Measurements from ENCODE around the gene PTPRM. TPM values are rescaled to one million over a fixed set of nuclear protein-coding genes. Genes with fewer than 3 reads are reported as not detected.

The PTPRM gene
- total RNA-seq, 1 donor from 2014 or later = 4.5 TPM

- Mint-ChIP-seq H3K27me3 (ENCODE audit: low read depth) (no peaks in the 10 kb centered on the region), H3K27ac (no peak overlapping the region), H3K4me3 (ENCODE audit: low read depth) (no peak overlapping the region), H3K36me3 (ENCODE audit: low read depth) (no peaks in the 10 kb centered on the region), H3K9me3 (peaks cover 17% of the 10 kb centered on the region), H3K4me1 (ENCODE audit: low read depth) (no peaks in the 10 kb centered on the region)
- no peak for DNase-seq (ENCODE audit: low spot score)
- intact Hi-C loops (cut with micrococcal nuclease) = no loop called here
These were observed 277.3 kb downstream of the PTPRM start for GRCh38 chr18:7844418-7844817.

- Mint-ChIP-seq H3K4me1 (ENCODE audit: low read depth) (no peaks in the 10 kb centered on the region), H3K4me3 (ENCODE audit: low read depth) (no peak overlapping the region), H3K9me3 (peaks cover 20% of the 10 kb centered on the region), H3K27ac (no peak overlapping the region), H3K27me3 (ENCODE audit: low read depth) (no peaks in the 10 kb centered on the region), H3K36me3 (ENCODE audit: low read depth) (no peaks in the 10 kb centered on the region)
- no peak for DNase-seq (ENCODE audit: low spot score)
- intact Hi-C loops (cut with micrococcal nuclease) = no loop called here
These were observed 279.2 kb downstream of the PTPRM start for GRCh38 chr18:7846335-7846734.

- H3K36me3 Mint-ChIP-seq (ENCODE audit: low read depth) = no peaks in the 10 kb centered on the region
- no peak overlapping the region for H3K4me3 Mint-ChIP-seq (ENCODE audit: low read depth)
- intact Hi-C loops (cut with micrococcal nuclease) = no loop called here
These were observed 280.4 kb downstream of the PTPRM start for GRCh38 chr18:7847357-7848053.

GRCh38 chr18:7848054-7848412 lies 280.9 kb downstream of the PTPRM start:
- DNase-seq (ENCODE audit: low spot score) = no peak
- Mint-ChIP-seq H3K4me1 (ENCODE audit: low read depth) (no peaks in the 10 kb centered on the region), H3K27me3 (ENCODE audit: low read depth) (no peaks in the 10 kb centered on the region), H3K27ac (no peak overlapping the region), H3K36me3 (ENCODE audit: low read depth) (no peaks in the 10 kb centered on the region), H3K4me3 (ENCODE audit: low read depth) (no peak overlapping the region), H3K9me3 (peaks cover 20% of the 10 kb centered on the region)
- intact Hi-C loops (cut with micrococcal nuclease) = no loop called here

More at GRCh38 chr18:7847357-7848053, 280.4 kb downstream of the PTPRM start:
- H3K4me1 Mint-ChIP-seq (ENCODE audit: low read depth) = no peaks in the 10 kb centered on the region
- DNase-seq (ENCODE audit: low spot score) = no peak
- no peak overlapping the region for H3K27ac Mint-ChIP-seq
- H3K9me3 Mint-ChIP-seq = peaks cover 20% of the 10 kb centered on the region
- H3K27me3 Mint-ChIP-seq (ENCODE audit: low read depth) = no peaks in the 10 kb centered on the region

GRCh38 chr18:7850446-7850845 lies 283.3 kb downstream of the PTPRM start:
- Mint-ChIP-seq H3K36me3 (ENCODE audit: low read depth) (no peaks in the 10 kb centered on the region), H3K4me3 (ENCODE audit: low read depth) (no peak overlapping the region), H3K9me3 (peaks cover 7% of the 10 kb centered on the region), H3K27me3 (ENCODE audit: low read depth) (no peaks in the 10 kb centered on the region), H3K4me1 (ENCODE audit: low read depth) (no peaks in the 10 kb centered on the region), H3K27ac (no peak overlapping the region)
- DNase-seq (ENCODE audit: low spot score) = no peak
- intact Hi-C loops (cut with micrococcal nuclease) = no loop called here

- Mint-ChIP-seq H3K9me3 (peaks cover 3% of the 10 kb centered on the region), H3K36me3 (ENCODE audit: low read depth) (no peaks in the 10 kb centered on the region), H3K27me3 (ENCODE audit: low read depth) (no peaks in the 10 kb centered on the region), H3K4me3 (ENCODE audit: low read depth) (no peak overlapping the region), H3K27ac (no peak overlapping the region), H3K4me1 (ENCODE audit: low read depth) (peaks cover 2% of the 10 kb centered on the region)
- intact Hi-C loops (cut with micrococcal nuclease) = no loop called here
- no peak for DNase-seq (ENCODE audit: low spot score)
These were observed 287.9 kb downstream of the PTPRM start for GRCh38 chr18:7855028-7855427.

- no peak for DNase-seq (ENCODE audit: low spot score)
- H3K4me3 Mint-ChIP-seq (ENCODE audit: low read depth) = no peak overlapping the region
- no peaks in the 10 kb centered on the region for H3K36me3 Mint-ChIP-seq (ENCODE audit: low read depth)
- H3K4me1 Mint-ChIP-seq (ENCODE audit: low read depth) = peaks cover 2% of the 10 kb centered on the region
- H3K27ac Mint-ChIP-seq = no peak overlapping the region
- intact Hi-C loops (cut with micrococcal nuclease) = no loop called here
- H3K27me3 Mint-ChIP-seq (ENCODE audit: low read depth) = no peaks in the 10 kb centered on the region
- H3K9me3 Mint-ChIP-seq = peaks cover 3% of the 10 kb centered on the region
These were observed 288.6 kb downstream of the PTPRM start for GRCh38 chr18:7855671-7856070.

GRCh38 chr18:7856116-7856515 lies 289.0 kb downstream of the PTPRM start:
- no peak overlapping the region for H3K4me3 Mint-ChIP-seq (ENCODE audit: low read depth)
- no peaks in the 10 kb centered on the region for H3K27me3 Mint-ChIP-seq (ENCODE audit: low read depth)
- H3K36me3 Mint-ChIP-seq (ENCODE audit: low read depth) = no peaks in the 10 kb centered on the region
- no peak overlapping the region for H3K27ac Mint-ChIP-seq
- peaks cover 2% of the 10 kb centered on the region for H3K4me1 Mint-ChIP-seq (ENCODE audit: low read depth)
- no peak for DNase-seq (ENCODE audit: low spot score)
- intact Hi-C loops (cut with micrococcal nuclease) = no loop called here
- H3K9me3 Mint-ChIP-seq = no peaks in the 10 kb centered on the region

GRCh38 chr18:7856733-7857132 lies 289.6 kb downstream of the PTPRM start:
- Mint-ChIP-seq H3K27ac (no peak overlapping the region), H3K36me3 (ENCODE audit: low read depth) (no peaks in the 10 kb centered on the region), H3K4me1 (ENCODE audit: low read depth) (peaks cover 2% of the 10 kb centered on the region), H3K27me3 (ENCODE audit: low read depth) (no peaks in the 10 kb centered on the region), H3K9me3 (no peaks in the 10 kb centered on the region), H3K4me3 (ENCODE audit: low read depth) (no peak overlapping the region)
- DNase-seq (ENCODE audit: low spot score) = no peak
- intact Hi-C loops (cut with micrococcal nuclease) = no loop called here

- no peak for DNase-seq (ENCODE audit: low spot score)
- H3K27me3 Mint-ChIP-seq (ENCODE audit: low read depth) = no peaks in the 10 kb centered on the region
- peaks cover 2% of the 10 kb centered on the region for H3K4me1 Mint-ChIP-seq (ENCODE audit: low read depth)
- no peak overlapping the region for H3K4me3 Mint-ChIP-seq (ENCODE audit: low read depth)
- intact Hi-C loops (cut with micrococcal nuclease) = no loop called here
- H3K27ac Mint-ChIP-seq = no peak overlapping the region
- no peaks in the 10 kb centered on the region for H3K36me3 Mint-ChIP-seq (ENCODE audit: low read depth)
- no peaks in the 10 kb centered on the region for H3K9me3 Mint-ChIP-seq
These were observed 290.4 kb downstream of the PTPRM start for GRCh38 chr18:7857562-7857961.

- DNase-seq (ENCODE audit: low spot score) = no peak
- Mint-ChIP-seq H3K9me3 (no peaks in the 10 kb centered on the region), H3K36me3 (ENCODE audit: low read depth) (no peaks in the 10 kb centered on the region), H3K27ac (no peak overlapping the region), H3K4me1 (ENCODE audit: low read depth) (peaks cover 2% of the 10 kb centered on the region), H3K4me3 (ENCODE audit: low read depth) (no peak overlapping the region), H3K27me3 (ENCODE audit: low read depth) (no peaks in the 10 kb centered on the region)
- intact Hi-C loops (cut with micrococcal nuclease) = no loop called here
These were observed 292.0 kb downstream of the PTPRM start for GRCh38 chr18:7859122-7859521.

- no peaks in the 10 kb centered on the region for H3K36me3 Mint-ChIP-seq (ENCODE audit: low read depth)
- H3K4me3 Mint-ChIP-seq (ENCODE audit: low read depth) = no peak overlapping the region
- intact Hi-C loops (cut with micrococcal nuclease) = no loop called here
- H3K9me3 Mint-ChIP-seq = peaks cover 14% of the 10 kb centered on the region
- no peak for DNase-seq (ENCODE audit: low spot score)
- H3K27ac Mint-ChIP-seq = no peak overlapping the region
- H3K4me1 Mint-ChIP-seq (ENCODE audit: low read depth) = no peaks in the 10 kb centered on the region
- no peaks in the 10 kb centered on the region for H3K27me3 Mint-ChIP-seq (ENCODE audit: low read depth)
These were observed 303.1 kb downstream of the PTPRM start for GRCh38 chr18:7870266-7870665.

- H3K36me3 Mint-ChIP-seq (ENCODE audit: low read depth) = no peaks in the 10 kb centered on the region
- H3K27me3 Mint-ChIP-seq (ENCODE audit: low read depth) = no peaks in the 10 kb centered on the region
- H3K9me3 Mint-ChIP-seq = peaks cover 10% of the 10 kb centered on the region
- intact Hi-C loops (cut with micrococcal nuclease) = no loop called here
- H3K4me1 Mint-ChIP-seq (ENCODE audit: low read depth) = no peaks in the 10 kb centered on the region
- no peak for DNase-seq (ENCODE audit: low spot score)
- H3K27ac Mint-ChIP-seq = no peak overlapping the region
- H3K4me3 Mint-ChIP-seq (ENCODE audit: low read depth) = no peak overlapping the region
These were observed 303.7 kb downstream of the PTPRM start for GRCh38 chr18:7870855-7871254.

All from activated T-helper 2 cell treated with anti-CD3 and anti-CD28 coated beads, Interferon-gamma antibody, Interleukin-2, Interleukin-4, amounts not matched to agents 10 μg/mL and 5 μg/mL and 100 μg/mL, durations not matched to agents 14 hours and 24 hours and 36 hours (primary cell).